Measurements from ENCODE around the gene THADA.

The THADA gene

DNA sequence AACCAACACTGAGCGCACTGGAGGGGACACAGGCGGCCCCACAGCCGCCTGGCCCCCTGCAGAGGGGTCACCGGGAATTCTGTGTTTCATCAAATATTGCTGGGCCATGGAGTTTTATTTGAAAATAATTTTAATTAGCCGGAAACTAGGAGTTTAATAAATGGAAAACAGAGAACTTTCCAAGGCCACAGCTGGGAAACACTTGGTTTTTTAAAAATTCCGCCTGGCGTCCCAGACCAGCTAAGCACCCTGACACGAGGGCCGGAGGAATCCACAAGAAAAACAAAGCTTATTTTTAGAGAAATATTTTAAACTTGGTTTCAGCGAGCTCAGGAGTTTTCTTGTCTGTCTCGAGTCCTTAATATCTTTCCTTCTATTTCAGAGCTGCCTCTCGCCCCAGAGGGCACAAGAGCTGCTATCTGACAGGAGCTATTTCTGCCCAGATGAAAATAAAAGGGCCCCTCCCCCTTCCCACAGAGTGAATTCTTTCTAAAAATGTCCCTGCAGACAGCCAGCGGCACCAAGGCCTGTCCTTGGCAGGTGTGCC lies 377.6 kb downstream of the THADA start:
- Histone ChIP-seq H2AFZ (peak overlapping the region; percentile 95), H3K9me3 (ENCODE audit: control insufficient read depth, low read length) (no peaks in the 10 kb centered on the region), H3K4me1 (peaks cover 40% of the 10 kb centered on the region), H3K36me3 (ENCODE audit: control insufficient read depth, insufficient read depth, low read length) (no peaks in the 10 kb centered on the region), H3K79me2 (no peaks in the 10 kb centered on the region), H3K4me3 (ENCODE audit: low read depth, low read length) (peak overlapping the region; percentile 36), H3K9ac (no peak overlapping the region), H3K27ac (peak overlapping the region; percentile 94), H3K27me3 (ENCODE audit: control insufficient read depth, insufficient read depth, low read length) (no peaks in the 10 kb centered on the region), H3K4me2 (ENCODE audit: low read length) (peak overlapping the region; percentile 40)
- TF ChIP-seq, protein P1, sequence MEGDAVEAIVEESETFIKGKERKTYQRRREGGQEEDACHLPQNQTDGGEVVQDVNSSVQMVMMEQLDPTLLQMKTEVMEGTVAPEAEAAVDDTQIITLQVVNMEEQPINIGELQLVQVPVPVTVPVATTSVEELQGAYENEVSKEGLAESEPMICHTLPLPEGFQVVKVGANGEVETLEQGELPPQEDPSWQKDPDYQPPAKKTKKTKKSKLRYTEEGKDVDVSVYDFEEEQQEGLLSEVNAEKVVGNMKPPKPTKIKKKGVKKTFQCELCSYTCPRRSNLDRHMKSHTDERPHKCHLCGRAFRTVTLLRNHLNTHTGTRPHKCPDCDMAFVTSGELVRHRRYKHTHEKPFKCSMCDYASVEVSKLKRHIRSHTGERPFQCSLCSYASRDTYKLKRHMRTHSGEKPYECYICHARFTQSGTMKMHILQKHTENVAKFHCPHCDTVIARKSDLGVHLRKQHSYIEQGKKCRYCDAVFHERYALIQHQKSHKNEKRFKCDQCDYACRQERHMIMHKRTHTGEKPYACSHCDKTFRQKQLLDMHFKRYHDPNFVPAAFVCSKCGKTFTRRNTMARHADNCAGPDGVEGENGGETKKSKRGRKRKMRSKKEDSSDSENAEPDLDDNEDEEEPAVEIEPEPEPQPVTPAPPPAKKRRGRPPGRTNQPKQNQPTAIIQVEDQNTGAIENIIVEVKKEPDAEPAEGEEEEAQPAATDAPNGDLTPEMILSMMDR (IDR thresholded peaks at IDR 0.05), result no peak

DNA sequence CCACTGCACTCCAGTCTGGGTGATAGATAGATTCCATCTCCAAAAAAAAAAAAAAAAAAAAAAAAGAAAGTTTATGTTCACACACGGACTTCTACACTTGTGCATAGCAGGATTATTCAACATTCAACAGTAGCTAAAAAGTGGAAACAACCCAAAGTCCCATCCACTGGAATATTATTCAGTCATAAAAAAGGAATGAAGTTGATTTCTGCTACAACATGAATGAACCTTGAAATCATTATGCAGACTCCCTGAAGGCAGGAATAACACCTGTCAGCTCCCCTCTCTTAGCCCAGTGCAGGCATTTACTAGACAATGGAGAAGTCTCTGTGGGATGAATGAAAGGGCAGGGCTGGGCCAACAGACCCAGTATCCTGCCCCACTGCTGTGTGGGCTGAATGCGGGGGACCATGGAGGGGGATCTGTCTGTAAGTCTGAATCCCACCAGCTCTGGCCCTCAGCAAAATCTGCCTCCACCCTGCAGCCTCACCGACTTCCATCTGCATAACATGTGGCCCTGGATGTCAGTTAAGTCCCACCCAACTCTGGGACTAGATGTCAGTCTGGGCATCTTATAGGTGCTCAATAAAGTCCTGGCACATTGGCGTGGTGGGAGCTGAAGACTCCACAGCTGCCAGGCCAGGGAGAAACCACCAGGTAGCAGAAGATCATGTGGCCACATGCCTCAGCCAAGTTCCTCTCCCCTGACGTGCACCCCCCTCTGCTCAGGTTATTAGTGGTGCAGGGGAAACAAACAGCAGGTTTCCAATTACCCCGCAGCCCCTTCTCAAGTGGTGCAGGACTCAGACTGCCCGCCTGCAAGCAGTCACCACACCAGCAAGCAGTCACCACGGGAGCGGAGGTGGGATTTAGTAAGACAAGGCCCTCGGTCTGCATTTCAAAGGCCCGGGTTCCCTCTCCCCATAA lies 378.3 kb downstream of the THADA start:
- H3K4me3 ChIP-seq (ENCODE audit: low read depth, low read length), result no peak overlapping the region
- H2AFZ ChIP-seq, result peak overlapping the region; percentile 95
- H3K9me3 ChIP-seq (ENCODE audit: control insufficient read depth, low read length), result no peaks in the 10 kb centered on the region
- H3K36me3 ChIP-seq (ENCODE audit: control insufficient read depth, insufficient read depth, low read length), result no peaks in the 10 kb centered on the region
- H3K27ac ChIP-seq, result peak overlapping the region; percentile 94
- H3K4me1 ChIP-seq, result peaks cover 40% of the 10 kb centered on the region
- no peaks in the 10 kb centered on the region for H3K27me3 ChIP-seq (ENCODE audit: control insufficient read depth, insufficient read depth, low read length)
- H3K79me2 ChIP-seq, result no peaks in the 10 kb centered on the region
- TF ChIP-seq, protein P1 (IDR thresholded peaks at IDR 0.05), result no peak
- H3K9ac ChIP-seq, result no peak overlapping the region
- H3K4me2 ChIP-seq (ENCODE audit: low read length), result peak overlapping the region; percentile 40

DNA sequence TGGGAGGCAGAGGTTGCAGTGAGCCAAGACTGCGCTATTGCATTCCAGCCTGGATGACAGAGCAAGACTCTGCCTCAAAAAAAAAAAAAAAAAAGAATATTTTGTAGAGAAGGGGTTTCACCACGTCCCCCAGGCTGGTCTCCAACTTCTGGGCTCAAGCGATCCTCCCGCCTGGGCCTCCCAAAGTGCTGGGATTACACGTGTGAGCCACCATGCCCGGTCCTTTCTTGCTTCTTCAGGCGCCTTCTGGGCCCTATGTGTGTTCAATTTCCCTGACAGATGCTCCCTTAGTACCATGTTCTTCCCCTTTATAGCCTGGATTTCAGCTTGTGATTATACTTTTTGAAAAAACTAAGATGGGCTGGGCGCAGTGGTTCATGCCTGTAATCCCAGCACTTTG lies 379.2 kb downstream of the THADA start:
- TF ChIP-seq, protein P1 (IDR thresholded peaks at IDR 0.05), result no peak
- Histone ChIP-seq H3K27ac (no peak overlapping the region), H3K4me3 (ENCODE audit: low read depth, low read length) (no peak overlapping the region), H3K4me2 (ENCODE audit: low read length) (no peak overlapping the region), H3K9ac (no peak overlapping the region), H3K4me1 (peaks cover 32% of the 10 kb centered on the region), H3K79me2 (no peaks in the 10 kb centered on the region), H3K27me3 (ENCODE audit: control insufficient read depth, insufficient read depth, low read length) (no peaks in the 10 kb centered on the region), H3K9me3 (ENCODE audit: control insufficient read depth, low read length) (no peaks in the 10 kb centered on the region), H3K36me3 (ENCODE audit: control insufficient read depth, insufficient read depth, low read length) (no peaks in the 10 kb centered on the region), H2AFZ (no peak overlapping the region)

DNA sequence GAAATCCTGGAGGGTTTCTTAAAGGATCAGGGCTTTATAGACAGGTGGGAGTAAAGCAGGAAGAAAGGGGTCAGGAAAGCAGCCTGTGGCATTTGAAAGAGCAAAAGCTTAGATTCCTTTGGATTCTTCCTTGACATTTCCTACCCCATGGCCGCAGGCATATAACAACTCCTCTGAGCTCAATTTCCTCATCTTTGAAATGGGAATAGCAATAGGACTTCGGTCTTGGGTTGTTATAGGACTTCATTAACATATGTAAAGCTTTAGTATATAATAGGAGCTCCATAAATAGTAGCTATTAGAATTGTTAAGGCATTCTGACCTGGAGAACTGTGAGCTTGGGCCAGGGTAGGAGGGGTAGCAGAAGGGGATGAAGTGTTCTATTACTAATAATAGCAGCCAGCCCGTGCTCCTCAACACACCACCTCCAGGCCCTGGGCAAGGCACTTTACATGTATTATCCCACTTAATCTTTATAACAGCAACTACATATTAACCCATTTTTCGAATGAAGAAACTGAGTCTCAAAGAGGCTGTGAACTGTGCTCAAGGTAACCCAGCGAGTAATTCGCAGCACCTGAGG lies 380.1 kb downstream of the THADA start:
- Histone ChIP-seq H3K9ac (no peak overlapping the region), H3K27ac (no peak overlapping the region)

More for the DNA sequence above, 380.1 kb downstream of the THADA start:
- Histone ChIP-seq H3K4me3 (ENCODE audit: low read depth, low read length) (no peak overlapping the region), H2AFZ (no peak overlapping the region), H3K27me3 (ENCODE audit: control insufficient read depth, insufficient read depth, low read length) (no peaks in the 10 kb centered on the region), H3K9me3 (ENCODE audit: control insufficient read depth, low read length) (no peaks in the 10 kb centered on the region), H3K36me3 (ENCODE audit: control insufficient read depth, insufficient read depth, low read length) (no peaks in the 10 kb centered on the region), H3K4me2 (ENCODE audit: low read length) (no peak overlapping the region), H3K4me1 (peaks cover 27% of the 10 kb centered on the region), H3K79me2 (no peaks in the 10 kb centered on the region)
- TF ChIP-seq, protein P1 (IDR thresholded peaks at IDR 0.05), result no peak

Data from parathyroid adenoma (tissue), 2 donors.